PC-9 (cell line): Measurements from ENCODE around the gene MAP2K5. TPM values are rescaled to one million over a fixed set of nuclear protein-coding genes. Genes with fewer than 3 reads are reported as not detected.

Experiments used
- BruUV-seq: library from RNA; stranded (reverse); fragments of 400-500 nt; replicated peaks from 2 replicates; lab custom pipeline; 2021; lab: Mats Ljungman, UMichigan
- CTCF ChIA-PET: fragments of 300-600 bp; sonication (Branson Sonifier 250); formaldehyde crosslinking; loops from one replicate; lab custom pipeline; 2022; ENCODE audit warnings: antibody characterized with exemption; lab: Charles Lee
- POLR2A ChIA-PET: fragments of 300-600 bp; sonication (Branson Sonifier 250); formaldehyde crosslinking; loops from one replicate; lab custom pipeline; 2022; ENCODE audit warnings: antibody characterized with exemption; ENCODE audit not compliant: unreplicated experiment; lab: Charles Lee
- DNase-seq, 2 experiments: peaks; one replicate each; pipeline versions ENCODE4 v3.0.0 to v3.0.0-alpha.2; 2015 to 2022; ENCODE audit warnings: mixed read lengths in 1 of 2
- H2AFZ ChIP-seq: fragments of 200-600 bp; sonication (generic); 2 replicates; pipeline ENCODE4 v1.8.1; 2017; ENCODE audit warnings: antibody characterized with exemption
- H3F3A ChIP-seq: fragments of 200-600 bp; sonication (generic); 2 replicates; pipeline ENCODE4 v1.8.1; 2017; ENCODE audit warnings: antibody characterized with exemption, mild to moderate bottlenecking, low read depth; ENCODE audit not compliant: insufficient read depth
- H3K27ac ChIP-seq: fragments of 200-600 bp; sonication (generic); 2 replicates; pipeline ENCODE4 v1.6.1; 2016; ENCODE audit warnings: mixed run types
- H3K27me3 ChIP-seq: fragments of 200-600 bp; sonication (generic); 2 replicates; pipeline ENCODE4 v1.6.1; 2016; ENCODE audit warnings: low read depth, mixed run types; ENCODE audit not compliant: insufficient read depth
- H3K36me3 ChIP-seq: fragments of 200-600 bp; sonication (generic); 2 replicates; pipeline ENCODE4 v1.6.1; 2016; ENCODE audit warnings: low read depth, mixed run types
- H3K4me1 ChIP-seq: fragments of 200-600 bp; sonication (generic); replicated peaks from 2 replicates; pipeline ENCODE4 v1.6.1; 2016; ENCODE audit warnings: mixed run types; ENCODE audit not compliant: insufficient read depth
- H3K4me2 ChIP-seq: fragments of 200-600 bp; sonication (generic); 2 replicates; pipeline ENCODE4 v1.6.1; 2017; ENCODE audit warnings: mixed run types
- H3K4me3 ChIP-seq: fragments of 200-600 bp; sonication (generic); 2 replicates; pipeline ENCODE4 v1.6.1; 2016; ENCODE audit warnings: mixed run types
- H3K79me2 ChIP-seq: fragments of 200-600 bp; sonication (generic); 2 replicates; pipeline ENCODE4 v1.6.1; 2017; ENCODE audit warnings: low read depth, mixed run types
- H3K9me2 ChIP-seq: fragments of 200-600 bp; sonication (generic); 2 replicates; pipeline ENCODE4 v1.8.1; 2017; ENCODE audit warnings: mild to moderate bottlenecking; ENCODE audit not compliant: insufficient read depth
- H3K9me3 ChIP-seq: fragments of 200-600 bp; sonication (generic); 2 replicates; pipeline ENCODE4 v1.8.1; 2016; ENCODE audit warnings: low read depth; ENCODE audit not compliant: insufficient read depth
- H4K20me1 ChIP-seq: fragments of 200-600 bp; sonication (generic); 2 replicates; pipeline ENCODE4 v1.8.1; 2017; ENCODE audit not compliant: insufficient read depth
- EZH2 ChIP-seq: fragments of 200-600 bp; sonication (generic); IDR thresholded peaks from 2 replicates; pipeline ENCODE4 v1.8.0; 2017; ENCODE audit warnings: antibody characterized with exemption, low read depth
- intact Hi-C: fragments of 100-400 bp; cut with micrococcal nuclease; formaldehyde crosslinking; loops from one replicate; pipeline ENCODE4 v1.10.0; 2022; ENCODE audit not compliant: unreplicated experiment
- total RNA-seq: library from RNA; stranded (reverse); gene quantifications from 2 replicates; pipeline ENCODE4 v1.2.3, GENCODE V29; 2021
- TF ChIP-seq, protein P1 (sequence below): fragments of 200-600 bp; sonication (generic); conservative IDR thresholded peaks from 2 replicates; pipeline ENCODE4 v1.6.1; 2017; ENCODE audit warnings: mixed run types, antibody characterized with exemption, mild to moderate bottlenecking, moderate library complexity

MAP2K5 gene
- total RNA-seq, 1 experiment from 2014 or later: 26.9 TPM

- H3K9me2 ChIP-seq: no peaks in the 10 kb centered on the region
- H3F3A ChIP-seq: no peaks in the 10 kb centered on the region
- no peaks in the 10 kb centered on the region for H3K4me1 ChIP-seq
- DNase-seq: no peak
- H3K9me3 ChIP-seq: no peaks in the 10 kb centered on the region
- no peak overlapping the region for H2AFZ ChIP-seq
- no peaks in the 10 kb centered on the region for H4K20me1 ChIP-seq
- ChIA-PET CTCF (no interaction called here), POLR2A (interaction anchor here (0.7 kb wide), 1 partner anchor 294 kb away, joined by 5 read pairs; no protein-coding TSS in a partner anchor)
- no peaks in the 10 kb centered on the region for H3K36me3 ChIP-seq
- no peak overlapping the region for H3K4me3 ChIP-seq
- H3K27me3 ChIP-seq: no peaks in the 10 kb centered on the region
- no peak overlapping the region for H3K4me2 ChIP-seq
- no peak for TF ChIP-seq EZH2
- TF ChIP-seq, protein P1, sequence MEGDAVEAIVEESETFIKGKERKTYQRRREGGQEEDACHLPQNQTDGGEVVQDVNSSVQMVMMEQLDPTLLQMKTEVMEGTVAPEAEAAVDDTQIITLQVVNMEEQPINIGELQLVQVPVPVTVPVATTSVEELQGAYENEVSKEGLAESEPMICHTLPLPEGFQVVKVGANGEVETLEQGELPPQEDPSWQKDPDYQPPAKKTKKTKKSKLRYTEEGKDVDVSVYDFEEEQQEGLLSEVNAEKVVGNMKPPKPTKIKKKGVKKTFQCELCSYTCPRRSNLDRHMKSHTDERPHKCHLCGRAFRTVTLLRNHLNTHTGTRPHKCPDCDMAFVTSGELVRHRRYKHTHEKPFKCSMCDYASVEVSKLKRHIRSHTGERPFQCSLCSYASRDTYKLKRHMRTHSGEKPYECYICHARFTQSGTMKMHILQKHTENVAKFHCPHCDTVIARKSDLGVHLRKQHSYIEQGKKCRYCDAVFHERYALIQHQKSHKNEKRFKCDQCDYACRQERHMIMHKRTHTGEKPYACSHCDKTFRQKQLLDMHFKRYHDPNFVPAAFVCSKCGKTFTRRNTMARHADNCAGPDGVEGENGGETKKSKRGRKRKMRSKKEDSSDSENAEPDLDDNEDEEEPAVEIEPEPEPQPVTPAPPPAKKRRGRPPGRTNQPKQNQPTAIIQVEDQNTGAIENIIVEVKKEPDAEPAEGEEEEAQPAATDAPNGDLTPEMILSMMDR: no peak
- intact Hi-C loops: no loop called here
- H3K79me2 ChIP-seq: no peaks in the 10 kb centered on the region
- H3K27ac ChIP-seq: no peak overlapping the region
- no TSS peak for BruUV-seq
These were observed 248.3 kb downstream of the MAP2K5 start for GRCh38 chr15:67790610-67791319.

- Histone ChIP-seq H3K4me1 (no peaks in the 10 kb centered on the region), H2AFZ (no peak overlapping the region), H3K79me2 (no peaks in the 10 kb centered on the region), H3K36me3 (no peaks in the 10 kb centered on the region), H3F3A (no peaks in the 10 kb centered on the region), H3K4me3 (no peak overlapping the region), H3K9me3 (no peaks in the 10 kb centered on the region), H4K20me1 (no peaks in the 10 kb centered on the region), H3K9me2 (no peaks in the 10 kb centered on the region), H3K4me2 (no peak overlapping the region), H3K27me3 (no peaks in the 10 kb centered on the region), H3K27ac (no peak overlapping the region)
- TF ChIP-seq EZH2: no peak
- TF ChIP-seq, protein P1: no peak
- intact Hi-C loops: no loop called here
- CTCF ChIA-PET: no interaction called here
- DNase-seq: no peak
- POLR2A ChIA-PET: no interaction called here
- BruUV-seq: no TSS peak
These were observed 249.9 kb downstream of the MAP2K5 start for GRCh38 chr15:67792250-67792942.

GRCh38 chr15:67794832-67795574, 252.5 kb downstream of the MAP2K5 start:
- Histone ChIP-seq H3K27ac (no peak overlapping the region), H3K36me3 (no peaks in the 10 kb centered on the region), H3K4me3 (no peak overlapping the region), H3K9me3 (no peaks in the 10 kb centered on the region), H3F3A (no peaks in the 10 kb centered on the region), H3K27me3 (no peaks in the 10 kb centered on the region), H3K9me2 (no peaks in the 10 kb centered on the region), H2AFZ (no peak overlapping the region), H3K79me2 (no peaks in the 10 kb centered on the region), H4K20me1 (no peaks in the 10 kb centered on the region), H3K4me1 (no peaks in the 10 kb centered on the region), H3K4me2 (no peak overlapping the region)
- TF ChIP-seq EZH2: no peak
- TF ChIP-seq, protein P1: no peak
- CTCF ChIA-PET: no interaction called here
- no TSS peak for BruUV-seq
- no peak for DNase-seq
- POLR2A ChIA-PET: no interaction called here
- intact Hi-C loops: no loop called here
